Ishikawa (cell line): ENCODE measurements around the gene ZNF480.

Experiments used
- CEBPB ChIP-seq: IDR thresholded peaks from 2 replicates; pipeline ENCODE4 v1.6.1; 2012
- CREB1 ChIP-seq: IDR thresholded peaks from 2 replicates; pipeline ENCODE4 v1.6.1; 2012; ENCODE audit warnings: low read depth
- EGR1 ChIP-seq: IDR thresholded peaks from 2 replicates; pipeline ENCODE4 v1.6.1; 2012
- EP300 ChIP-seq: IDR thresholded peaks from 2 replicates; pipeline ENCODE4 v1.6.1; 2012; ENCODE audit warnings: borderline replicate concordance
- FOXM1 ChIP-seq: IDR thresholded peaks from 2 replicates; pipeline ENCODE4 v1.6.1; 2012; ENCODE audit warnings: low read depth, borderline replicate concordance
- NFIC ChIP-seq: IDR thresholded peaks from 2 replicates; pipeline ENCODE4 v1.6.1; 2012
- RAD21 ChIP-seq: IDR thresholded peaks from 2 replicates; pipeline ENCODE4 v1.6.1; 2012; ENCODE audit warnings: low read depth
- TAF1 ChIP-seq: IDR thresholded peaks from 2 replicates; pipeline ENCODE4 v1.6.1; 2012; ENCODE audit warnings: low read depth, mild to moderate bottlenecking
- TCF12 ChIP-seq: IDR thresholded peaks from 2 replicates; pipeline ENCODE4 v1.6.1; 2012; ENCODE audit warnings: low read depth
- TEAD4 ChIP-seq: IDR thresholded peaks from 2 replicates; pipeline ENCODE4 v1.6.1; 2012
- YY1 ChIP-seq: IDR thresholded peaks from 2 replicates; pipeline ENCODE4 v1.6.1; 2012; ENCODE audit warnings: low read depth
- ZBTB7A ChIP-seq: IDR thresholded peaks from 2 replicates; pipeline ENCODE4 v1.6.1; 2012; ENCODE audit warnings: low read depth
- TF ChIP-seq, protein P1 (sequence below): IDR thresholded peaks from 2 replicates; pipeline ENCODE4 v1.6.1; 2012; ENCODE audit warnings: low read depth, mild to moderate bottlenecking
- TF ChIP-seq, protein P2 (sequence below): IDR thresholded peaks from 2 replicates; pipeline ENCODE4 v1.6.1; 2012
- TF ChIP-seq, protein P3 (sequence below): IDR thresholded peaks from 2 replicates; pipeline ENCODE4 v1.6.1; 2012

The ZNF480 gene

DNA sequence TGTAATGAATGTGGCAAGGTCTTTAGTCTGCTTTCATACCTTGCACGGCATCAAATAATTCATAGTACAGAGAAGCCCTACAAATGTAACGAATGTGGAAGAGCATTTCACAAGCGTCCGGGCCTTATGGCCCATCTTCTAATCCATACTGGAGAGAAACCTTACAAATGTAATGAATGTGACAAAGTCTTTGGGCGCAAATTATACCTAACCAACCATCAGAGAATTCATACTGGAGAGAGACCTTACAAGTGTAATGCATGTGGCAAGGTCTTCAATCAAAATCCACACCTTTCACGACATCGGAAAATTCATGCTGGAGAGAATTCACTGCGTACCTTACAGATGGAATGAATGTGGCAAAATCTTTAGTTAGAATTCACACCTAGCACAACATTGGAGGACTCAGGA lies 69.5 kb downstream of the ZNF480 start:
- TF ChIP-seq RAD21, result no peak
- TF ChIP-seq ZBTB7A, result no peak
- TF ChIP-seq CEBPB, result no peak
- TF ChIP-seq TAF1, result no peak
- TF ChIP-seq FOXM1, result no peak
- TF ChIP-seq CREB1, result no peak
- TF ChIP-seq, protein P1, sequence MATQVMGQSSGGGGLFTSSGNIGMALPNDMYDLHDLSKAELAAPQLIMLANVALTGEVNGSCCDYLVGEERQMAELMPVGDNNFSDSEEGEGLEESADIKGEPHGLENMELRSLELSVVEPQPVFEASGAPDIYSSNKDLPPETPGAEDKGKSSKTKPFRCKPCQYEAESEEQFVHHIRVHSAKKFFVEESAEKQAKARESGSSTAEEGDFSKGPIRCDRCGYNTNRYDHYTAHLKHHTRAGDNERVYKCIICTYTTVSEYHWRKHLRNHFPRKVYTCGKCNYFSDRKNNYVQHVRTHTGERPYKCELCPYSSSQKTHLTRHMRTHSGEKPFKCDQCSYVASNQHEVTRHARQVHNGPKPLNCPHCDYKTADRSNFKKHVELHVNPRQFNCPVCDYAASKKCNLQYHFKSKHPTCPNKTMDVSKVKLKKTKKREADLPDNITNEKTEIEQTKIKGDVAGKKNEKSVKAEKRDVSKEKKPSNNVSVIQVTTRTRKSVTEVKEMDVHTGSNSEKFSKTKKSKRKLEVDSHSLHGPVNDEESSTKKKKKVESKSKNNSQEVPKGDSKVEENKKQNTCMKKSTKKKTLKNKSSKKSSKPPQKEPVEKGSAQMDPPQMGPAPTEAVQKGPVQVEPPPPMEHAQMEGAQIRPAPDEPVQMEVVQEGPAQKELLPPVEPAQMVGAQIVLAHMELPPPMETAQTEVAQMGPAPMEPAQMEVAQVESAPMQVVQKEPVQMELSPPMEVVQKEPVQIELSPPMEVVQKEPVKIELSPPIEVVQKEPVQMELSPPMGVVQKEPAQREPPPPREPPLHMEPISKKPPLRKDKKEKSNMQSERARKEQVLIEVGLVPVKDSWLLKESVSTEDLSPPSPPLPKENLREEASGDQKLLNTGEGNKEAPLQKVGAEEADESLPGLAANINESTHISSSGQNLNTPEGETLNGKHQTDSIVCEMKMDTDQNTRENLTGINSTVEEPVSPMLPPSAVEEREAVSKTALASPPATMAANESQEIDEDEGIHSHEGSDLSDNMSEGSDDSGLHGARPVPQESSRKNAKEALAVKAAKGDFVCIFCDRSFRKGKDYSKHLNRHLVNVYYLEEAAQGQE, result no peak
- TF ChIP-seq, protein P2, sequence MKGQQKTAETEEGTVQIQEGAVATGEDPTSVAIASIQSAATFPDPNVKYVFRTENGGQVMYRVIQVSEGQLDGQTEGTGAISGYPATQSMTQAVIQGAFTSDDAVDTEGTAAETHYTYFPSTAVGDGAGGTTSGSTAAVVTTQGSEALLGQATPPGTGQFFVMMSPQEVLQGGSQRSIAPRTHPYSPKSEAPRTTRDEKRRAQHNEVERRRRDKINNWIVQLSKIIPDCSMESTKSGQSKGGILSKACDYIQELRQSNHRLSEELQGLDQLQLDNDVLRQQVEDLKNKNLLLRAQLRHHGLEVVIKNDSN, result no peak
- TF ChIP-seq NFIC, result no peak
- TF ChIP-seq YY1, result no peak
- TF ChIP-seq TEAD4, result no peak
- TF ChIP-seq EGR1, result no peak
- TF ChIP-seq, protein P3, sequence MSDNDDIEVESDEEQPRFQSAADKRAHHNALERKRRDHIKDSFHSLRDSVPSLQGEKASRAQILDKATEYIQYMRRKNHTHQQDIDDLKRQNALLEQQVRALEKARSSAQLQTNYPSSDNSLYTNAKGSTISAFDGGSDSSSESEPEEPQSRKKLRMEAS, result no peak
- TF ChIP-seq EP300, result no peak
- no peak for TF ChIP-seq TCF12

DNA sequence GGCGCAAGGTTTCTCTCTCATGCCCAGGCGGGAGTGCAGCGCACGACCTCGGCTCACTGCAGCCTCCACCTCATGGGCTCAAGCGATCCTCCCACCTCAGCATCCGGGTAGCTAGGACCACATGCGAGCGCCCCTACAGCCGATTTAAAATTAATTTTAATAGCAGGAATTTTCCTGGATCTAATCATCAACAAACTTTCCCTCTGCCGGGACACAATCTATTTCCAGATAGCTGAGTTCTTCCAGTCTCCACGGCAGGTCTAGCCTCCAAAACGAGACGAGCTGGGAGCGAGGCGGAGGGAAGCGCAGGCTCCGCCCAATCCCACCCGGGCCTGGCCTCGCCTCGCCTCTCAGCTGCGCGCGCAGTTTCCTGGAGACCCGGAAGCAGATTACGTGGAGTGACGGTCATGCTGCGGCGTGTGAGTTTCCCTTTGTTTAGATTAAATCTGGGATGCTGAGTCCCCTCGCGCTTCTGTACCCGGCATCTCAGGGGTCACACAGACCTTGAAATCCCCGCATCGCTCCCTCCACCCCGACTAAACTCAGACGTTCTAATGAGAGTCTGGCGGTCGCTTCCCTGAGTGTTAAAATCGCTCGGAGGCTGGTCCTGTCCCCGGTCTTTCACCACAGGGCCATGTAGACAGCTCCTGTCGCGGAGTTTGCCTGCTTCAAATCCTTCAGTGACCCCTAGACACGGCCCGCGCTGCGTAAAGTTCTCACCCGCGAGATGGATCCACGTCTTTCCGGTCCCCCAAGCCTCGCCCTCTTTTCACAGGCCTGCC lies 72.8 kb downstream of the ZNF480 start, which contains the start of gene ZNF880:
ZNF880 (plus strand) TSS at position 365 of the 782 bp plus-strand sequence; CDS start at position 408, 43 bp downstream.
- no peak for TF ChIP-seq EP300
- TF ChIP-seq FOXM1, result no peak
- TF ChIP-seq, protein P2, result no peak
- no peak for TF ChIP-seq RAD21
- TF ChIP-seq TAF1, result no peak
- TF ChIP-seq, protein P3, result no peak

DNA sequence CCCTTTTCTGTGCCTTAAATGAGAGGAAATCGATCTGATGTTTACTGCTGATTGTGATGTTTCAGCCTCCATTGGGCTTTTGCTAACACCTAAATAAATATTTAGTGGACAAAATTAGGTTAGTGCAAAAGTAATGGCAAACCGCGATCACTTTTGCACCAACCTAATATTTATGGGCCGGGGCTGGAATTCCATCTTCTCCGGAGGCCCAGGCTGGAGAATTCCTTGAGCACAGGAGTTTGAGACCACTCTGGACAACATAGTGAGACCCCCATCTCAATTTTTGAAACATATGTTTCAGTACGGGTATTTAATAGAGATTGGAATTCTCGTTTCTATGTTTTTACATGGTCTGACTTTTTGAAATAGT lies 73.4 kb downstream of the ZNF480 start:
- TF ChIP-seq RAD21, result no peak
- TF ChIP-seq, protein P2, result no peak
- TF ChIP-seq, protein P1, result no peak
- TF ChIP-seq NFIC, result no peak
- no peak for TF ChIP-seq ZBTB7A
